Measurements from ENCODE around the gene VPS41. TPM values are rescaled to one million over a fixed set of nuclear protein-coding genes. Genes with fewer than 3 reads are reported as not detected.

The VPS41 gene
- total and polyA plus RNA-seq, 10 donors = 11.2 to 97.4 (median 66.2) TPM

DNA sequence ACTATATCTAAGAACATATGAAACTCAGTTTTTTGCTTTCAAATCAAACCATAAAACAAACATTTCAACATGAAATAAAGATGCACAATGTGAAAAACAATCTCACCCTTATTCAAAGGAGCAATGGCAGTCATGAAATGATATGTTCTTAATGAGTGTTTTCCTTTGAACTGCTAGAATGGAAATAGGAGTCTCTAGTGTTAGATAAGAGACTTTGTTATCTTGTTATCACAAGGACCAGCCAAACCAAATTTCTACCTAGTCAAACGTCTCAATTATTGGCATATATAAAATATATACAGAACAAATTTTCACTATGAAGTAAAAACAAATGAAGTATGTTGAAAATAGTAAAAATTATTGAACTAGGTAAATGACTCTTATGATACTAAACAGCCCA lies 1.2 kb downstream of the VPS41 start:
- H3K4me1 ChIP-seq = peaks cover 17 to 48% (median 30%) of the 10 kb centered on the region in 6 donors
- no peaks in the 10 kb centered on the region for H3K27me3 ChIP-seq (replicated peaks in 1 of 7)
- no peak overlapping the region for H3K27ac ChIP-seq
- H3K36me3 ChIP-seq = no peaks in the 10 kb centered on the region
- intact Hi-C loops (cut with DNase I; ENCODE audit: low total_unique reads) = no loop called here
- DNase-seq = no peak
- no peak for TF ChIP-seq POLR2AphosphoS5 (IDR thresholded peaks at IDR 0.05)
- TF ChIP-seq, protein P1, sequence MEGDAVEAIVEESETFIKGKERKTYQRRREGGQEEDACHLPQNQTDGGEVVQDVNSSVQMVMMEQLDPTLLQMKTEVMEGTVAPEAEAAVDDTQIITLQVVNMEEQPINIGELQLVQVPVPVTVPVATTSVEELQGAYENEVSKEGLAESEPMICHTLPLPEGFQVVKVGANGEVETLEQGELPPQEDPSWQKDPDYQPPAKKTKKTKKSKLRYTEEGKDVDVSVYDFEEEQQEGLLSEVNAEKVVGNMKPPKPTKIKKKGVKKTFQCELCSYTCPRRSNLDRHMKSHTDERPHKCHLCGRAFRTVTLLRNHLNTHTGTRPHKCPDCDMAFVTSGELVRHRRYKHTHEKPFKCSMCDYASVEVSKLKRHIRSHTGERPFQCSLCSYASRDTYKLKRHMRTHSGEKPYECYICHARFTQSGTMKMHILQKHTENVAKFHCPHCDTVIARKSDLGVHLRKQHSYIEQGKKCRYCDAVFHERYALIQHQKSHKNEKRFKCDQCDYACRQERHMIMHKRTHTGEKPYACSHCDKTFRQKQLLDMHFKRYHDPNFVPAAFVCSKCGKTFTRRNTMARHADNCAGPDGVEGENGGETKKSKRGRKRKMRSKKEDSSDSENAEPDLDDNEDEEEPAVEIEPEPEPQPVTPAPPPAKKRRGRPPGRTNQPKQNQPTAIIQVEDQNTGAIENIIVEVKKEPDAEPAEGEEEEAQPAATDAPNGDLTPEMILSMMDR (IDR thresholded peaks at IDR 0.05 in 8 of 11, conservative IDR thresholded peaks at IDR 0.05 in 3 of 11) = no peak
- TF ChIP-seq POLR2A (IDR thresholded peaks at IDR 0.05) = no peak
- no peaks in the 10 kb centered on the region for H3K9me3 ChIP-seq
- H3K4me3 ChIP-seq = peak overlapping the region in 6 of 8 donors; percentile 82 to 93 (median 89)
- 25 to 43% (median 38%) methylated on average over 1 of the region's 1 CpG for WGBS, 5 donors

DNA sequence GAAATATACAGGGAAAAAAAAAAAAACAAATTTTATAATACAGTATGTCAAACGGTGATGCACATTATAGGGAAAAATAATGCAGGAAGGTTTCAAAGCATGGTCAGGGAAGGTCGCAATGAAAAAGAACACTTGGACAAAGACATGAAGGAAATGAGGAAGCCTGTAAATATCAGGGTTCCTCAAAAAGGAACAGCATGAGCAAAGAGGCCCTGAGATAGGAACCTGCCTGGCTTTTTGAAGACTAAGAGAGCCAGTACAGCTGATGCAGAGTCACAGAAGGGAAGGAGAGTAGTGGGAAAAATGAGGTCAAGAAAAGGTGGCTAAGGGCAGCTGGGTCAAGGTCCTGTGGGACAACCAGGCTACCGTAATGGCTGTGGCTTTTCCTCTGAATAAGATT lies 1.9 kb downstream of the VPS41 start:
- Histone ChIP-seq H3K4me3 (no peak overlapping the region), H3K27ac (no peak overlapping the region), H3K36me3 (no peaks in the 10 kb centered on the region), H3K4me1 (peaks cover 17 to 48% (median 30%) of the 10 kb centered on the region in 6 donors), H3K9me3 (no peaks in the 10 kb centered on the region), H3K27me3 (replicated peaks in 1 of 7) (no peaks in the 10 kb centered on the region)
- TF ChIP-seq POLR2AphosphoS5 (IDR thresholded peaks at IDR 0.05) (no peak), POLR2A (IDR thresholded peaks at IDR 0.05) (no peak)
- TF ChIP-seq, protein P1 (IDR thresholded peaks at IDR 0.05 in 8 of 11, conservative IDR thresholded peaks at IDR 0.05 in 3 of 11) = no peak
- WGBS, 5 donors = 56 to 73% (median 71%) methylated on average over 3 of the region's 3 CpGs
- intact Hi-C loops (cut with DNase I; ENCODE audit: low total_unique reads) = no loop called here
- no peak for DNase-seq

DNA sequence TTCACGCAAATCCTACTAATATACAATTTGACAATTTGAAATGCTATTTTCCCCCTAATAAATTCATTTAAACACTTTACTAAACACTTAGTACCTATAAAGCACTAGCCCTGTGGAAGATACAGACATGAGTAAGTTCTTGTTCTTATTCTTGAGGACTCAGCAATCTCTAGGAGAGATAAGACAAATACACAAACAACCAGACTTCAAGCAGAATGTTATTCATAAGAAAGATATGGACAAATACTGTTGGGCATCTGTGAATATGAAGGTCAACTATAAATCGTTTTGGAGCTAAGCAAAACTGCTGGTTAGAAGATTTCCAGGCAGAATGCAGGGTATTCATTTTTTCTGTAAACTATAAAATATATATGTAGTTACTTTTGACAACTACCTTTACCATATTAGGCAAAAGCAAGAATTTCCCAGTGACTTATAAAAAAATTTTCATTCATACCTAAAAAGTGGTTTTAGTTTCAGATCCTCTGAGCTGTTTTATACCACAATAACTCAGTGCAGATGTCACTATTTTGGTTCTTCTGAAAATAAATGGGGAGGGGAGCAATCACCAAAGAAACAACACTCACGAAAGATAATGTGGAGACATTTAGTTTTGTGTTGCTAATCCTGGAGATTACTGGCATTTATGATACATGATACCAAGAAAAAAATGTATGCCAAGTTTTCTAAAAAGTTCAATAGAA lies 3.8 kb downstream of the VPS41 start:
- TF ChIP-seq, protein P1 (IDR thresholded peaks at IDR 0.05 in 8 of 11, conservative IDR thresholded peaks at IDR 0.05 in 3 of 11) = no peak
- TF ChIP-seq POLR2AphosphoS5 (IDR thresholded peaks at IDR 0.05) (no peak), POLR2A (IDR thresholded peaks at IDR 0.05) (no peak)
- H3K4me1 ChIP-seq = peaks cover 17 to 52% (median 30%) of the 10 kb centered on the region in 6 donors
- H3K27ac ChIP-seq = no peak overlapping the region
- H3K4me3 ChIP-seq = no peak overlapping the region
- intact Hi-C loops (cut with DNase I; ENCODE audit: low total_unique reads) = no loop called here
- no peaks in the 10 kb centered on the region for H3K27me3 ChIP-seq (replicated peaks in 1 of 7)
- no peak for DNase-seq
- peaks cover 0 to 1% (median 0%) of the 10 kb centered on the region in 6 donors for H3K36me3 ChIP-seq
- WGBS, 5 donors = 66 to 81% (median 77%) methylated on average over 3 of the region's 3 CpGs
- no peaks in the 10 kb centered on the region for H3K9me3 ChIP-seq

DNA sequence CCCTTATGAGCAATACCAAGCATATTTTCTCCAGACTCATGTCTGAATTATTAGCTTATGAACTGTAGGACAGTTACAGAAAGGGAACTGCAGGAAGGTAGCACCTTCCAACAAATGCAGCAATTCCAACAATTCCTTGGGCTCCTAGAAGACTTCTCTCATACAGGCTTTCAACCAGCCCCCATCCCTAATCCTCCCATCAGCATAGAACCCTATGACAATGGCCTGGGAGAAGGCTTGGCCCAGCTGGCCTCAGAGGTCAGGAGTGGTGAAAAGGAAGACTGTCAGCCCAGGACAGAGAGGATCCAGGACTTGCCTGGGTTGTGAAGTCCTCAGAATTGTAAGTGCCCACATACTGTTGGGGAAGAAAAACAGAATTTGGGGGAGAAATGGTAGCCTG lies 5.9 kb downstream of the VPS41 start:
- Histone ChIP-seq H3K36me3 (peaks cover 0 to 10% (median 0%) of the 10 kb centered on the region in 6 donors), H3K9me3 (no peaks in the 10 kb centered on the region), H3K4me1 (peaks cover 12 to 45% (median 20%) of the 10 kb centered on the region in 6 donors), H3K27me3 (replicated peaks in 1 of 7) (no peaks in the 10 kb centered on the region), H3K27ac (no peak overlapping the region), H3K4me3 (no peak overlapping the region)
- no peak for DNase-seq
- intact Hi-C loops (cut with DNase I; ENCODE audit: low total_unique reads) = no loop called here
- no peak for TF ChIP-seq POLR2A (IDR thresholded peaks at IDR 0.05)
- TF ChIP-seq, protein P1 (IDR thresholded peaks at IDR 0.05 in 8 of 11, conservative IDR thresholded peaks at IDR 0.05 in 3 of 11) = no peak
- TF ChIP-seq POLR2AphosphoS5 (IDR thresholded peaks at IDR 0.05) = no peak
